Left ventricle myocardium inferior (tissue), 1 donor: ENCODE measurements around the gene EPHB1. TPM values are rescaled to one million over a fixed set of nuclear protein-coding genes. Genes with fewer than 3 reads are reported as not detected.

Source experiments
- DNase-seq: peaks from one replicate; pipeline ENCODE4 v3.0.0-alpha.2; 2020
- H3K27ac ChIP-seq: fragments of 200-600 bp; replicated peaks from 2 replicates; pipeline ENCODE4 v1.8.0; 2021
- H3K27me3 ChIP-seq: fragments of 200-600 bp; 2 replicates; pipeline ENCODE4 v1.8.0; 2021; ENCODE audit warnings: low read depth
- H3K36me3 ChIP-seq: fragments of 200-600 bp; 2 replicates; pipeline ENCODE4 v1.8.0; 2021
- H3K4me1 ChIP-seq: fragments of 200-600 bp; 2 replicates; pipeline ENCODE4 v1.8.0; 2021
- H3K4me3 ChIP-seq: fragments of 200-600 bp; 2 replicates; pipeline ENCODE4 v1.8.0; 2021; ENCODE audit warnings: mild to moderate bottlenecking, moderate library complexity
- H3K9me3 ChIP-seq: fragments of 200-600 bp; replicated peaks from 2 replicates; pipeline ENCODE4 v1.8.0; 2021
- intact Hi-C: fragments of 100-400 bp; cut with micrococcal nuclease; formaldehyde crosslinking; loops from one replicate; pipeline ENCODE4 v1.11.0; 2022
- total RNA-seq: library from RNA; stranded (reverse); fragmentation: NEBNext Ultra II Directional; extraction: Animal tissue kit (Norgen Biotek cat#: 25700); gene quantifications from one replicate; pipeline ENCODE4 v1.2.1, GENCODE V29; 2021
- TF ChIP-seq, protein P1 (sequence below): fragments of 200-600 bp; IDR thresholded peaks from 2 replicates; pipeline ENCODE4 v1.8.0; 2021; ENCODE audit warnings: antibody characterized with exemption, mild to moderate bottlenecking, borderline replicate concordance
- donor health status: DM: no; HTN: yes; CAD: no; lungs with severe emphysema.

Gene EPHB1
- total RNA-seq, 1 donor from 2014 or later, result 1.3 TPM

DNA sequence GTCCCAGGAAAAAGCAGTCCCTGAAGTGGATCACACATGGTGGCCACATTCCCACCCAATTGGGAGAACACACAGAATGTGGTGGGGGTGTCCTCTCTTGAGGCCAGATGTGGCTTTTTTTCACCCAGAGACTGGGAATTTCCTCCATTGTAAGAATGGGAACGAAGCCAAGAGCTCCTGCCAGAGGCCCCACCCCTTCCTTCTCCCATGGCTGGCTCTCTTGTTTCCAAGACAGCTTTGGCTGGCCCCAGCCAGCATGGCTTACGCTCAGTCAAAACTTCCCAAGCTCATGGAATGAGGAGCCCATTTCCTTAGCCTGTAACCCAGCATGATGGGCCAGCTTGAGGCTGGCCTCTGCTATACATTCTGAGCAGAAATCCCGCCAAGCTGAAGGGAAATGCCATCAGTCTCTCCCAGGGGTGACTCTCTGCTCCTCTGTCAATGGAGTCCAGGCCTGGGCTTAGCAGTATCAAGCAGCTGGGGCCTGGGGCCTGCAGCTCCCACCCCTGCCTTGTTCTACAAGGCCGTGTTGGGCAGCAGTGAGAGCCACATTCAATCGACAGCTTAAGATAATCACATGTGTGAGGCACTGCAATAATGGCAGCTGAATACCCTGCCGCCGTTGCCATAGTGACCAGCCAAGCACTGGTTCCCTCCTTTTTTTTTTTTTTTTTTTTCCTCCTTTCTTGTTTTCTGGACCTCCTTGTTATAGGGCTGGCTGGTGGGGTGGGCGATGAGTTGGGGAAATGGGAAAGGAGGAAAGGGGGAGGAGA is 142.4 kb downstream of the EPHB1 start:
- Histone ChIP-seq H3K4me1 (peaks cover 8% of the 10 kb centered on the region), H3K9me3 (no peaks in the 10 kb centered on the region), H3K4me3 (no peak overlapping the region), H3K27ac (no peak overlapping the region), H3K27me3 (no peaks in the 10 kb centered on the region), H3K36me3 (no peaks in the 10 kb centered on the region)
- DNase-seq, result no peak
- TF ChIP-seq, protein P1, sequence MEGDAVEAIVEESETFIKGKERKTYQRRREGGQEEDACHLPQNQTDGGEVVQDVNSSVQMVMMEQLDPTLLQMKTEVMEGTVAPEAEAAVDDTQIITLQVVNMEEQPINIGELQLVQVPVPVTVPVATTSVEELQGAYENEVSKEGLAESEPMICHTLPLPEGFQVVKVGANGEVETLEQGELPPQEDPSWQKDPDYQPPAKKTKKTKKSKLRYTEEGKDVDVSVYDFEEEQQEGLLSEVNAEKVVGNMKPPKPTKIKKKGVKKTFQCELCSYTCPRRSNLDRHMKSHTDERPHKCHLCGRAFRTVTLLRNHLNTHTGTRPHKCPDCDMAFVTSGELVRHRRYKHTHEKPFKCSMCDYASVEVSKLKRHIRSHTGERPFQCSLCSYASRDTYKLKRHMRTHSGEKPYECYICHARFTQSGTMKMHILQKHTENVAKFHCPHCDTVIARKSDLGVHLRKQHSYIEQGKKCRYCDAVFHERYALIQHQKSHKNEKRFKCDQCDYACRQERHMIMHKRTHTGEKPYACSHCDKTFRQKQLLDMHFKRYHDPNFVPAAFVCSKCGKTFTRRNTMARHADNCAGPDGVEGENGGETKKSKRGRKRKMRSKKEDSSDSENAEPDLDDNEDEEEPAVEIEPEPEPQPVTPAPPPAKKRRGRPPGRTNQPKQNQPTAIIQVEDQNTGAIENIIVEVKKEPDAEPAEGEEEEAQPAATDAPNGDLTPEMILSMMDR, result no peak
- intact Hi-C loops, result no loop called here

DNA sequence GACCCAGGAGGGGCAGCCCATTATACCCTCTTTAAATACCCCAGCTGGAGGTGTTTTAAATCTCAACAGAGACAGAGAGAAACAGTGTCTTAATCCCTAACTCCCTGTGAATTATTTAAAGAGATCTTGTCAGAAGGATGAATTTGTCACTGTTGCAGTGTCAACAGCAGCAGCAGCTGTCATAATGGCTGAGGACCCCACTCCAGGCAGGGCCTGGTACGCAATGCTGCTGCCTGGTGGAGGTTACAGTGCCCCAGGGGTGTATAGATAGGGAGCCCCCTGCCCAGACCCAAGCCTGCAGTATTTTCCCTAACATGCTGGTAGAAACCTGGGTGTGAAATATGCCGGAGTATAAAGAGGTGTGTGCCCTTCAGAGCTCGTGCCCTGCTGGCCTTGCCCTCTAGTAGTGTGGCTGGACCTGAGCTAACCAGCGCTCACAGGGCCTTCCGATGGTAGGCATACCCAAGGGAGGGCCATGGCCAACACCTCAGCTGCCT is 143.0 kb downstream of the EPHB1 start:
- Histone ChIP-seq H3K4me3 (no peak overlapping the region), H3K27ac (no peak overlapping the region), H3K4me1 (peaks cover 8% of the 10 kb centered on the region), H3K36me3 (no peaks in the 10 kb centered on the region), H3K9me3 (no peaks in the 10 kb centered on the region), H3K27me3 (no peaks in the 10 kb centered on the region)
- intact Hi-C loops, result no loop called here
- TF ChIP-seq, protein P1, result no peak
- no peak for DNase-seq

DNA sequence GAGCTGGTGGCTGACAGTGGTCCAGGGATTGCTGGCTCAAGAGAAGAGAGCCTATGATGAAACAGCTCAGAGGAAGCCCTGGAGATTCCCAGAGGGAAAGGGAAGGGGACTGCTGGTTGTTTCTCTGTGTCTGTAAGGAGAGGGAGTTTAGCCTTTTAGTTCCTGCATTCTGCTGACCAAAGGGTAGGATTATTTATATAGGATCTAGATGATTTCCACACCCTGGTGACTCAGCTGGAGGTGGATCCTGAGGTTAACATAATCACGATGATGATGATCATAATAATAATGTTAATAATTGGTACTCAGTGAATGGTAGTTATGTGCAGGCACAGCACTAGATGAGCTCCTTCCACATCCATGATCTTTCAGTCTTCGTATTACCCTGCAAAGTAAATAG is 144.9 kb downstream of the EPHB1 start:
- Histone ChIP-seq H3K9me3 (no peaks in the 10 kb centered on the region), H3K4me1 (peaks cover 6% of the 10 kb centered on the region), H3K27me3 (no peaks in the 10 kb centered on the region), H3K4me3 (no peak overlapping the region), H3K36me3 (no peaks in the 10 kb centered on the region), H3K27ac (no peak overlapping the region)
- DNase-seq, result no peak
- TF ChIP-seq, protein P1, result no peak
- intact Hi-C loops, result no loop called here

DNA sequence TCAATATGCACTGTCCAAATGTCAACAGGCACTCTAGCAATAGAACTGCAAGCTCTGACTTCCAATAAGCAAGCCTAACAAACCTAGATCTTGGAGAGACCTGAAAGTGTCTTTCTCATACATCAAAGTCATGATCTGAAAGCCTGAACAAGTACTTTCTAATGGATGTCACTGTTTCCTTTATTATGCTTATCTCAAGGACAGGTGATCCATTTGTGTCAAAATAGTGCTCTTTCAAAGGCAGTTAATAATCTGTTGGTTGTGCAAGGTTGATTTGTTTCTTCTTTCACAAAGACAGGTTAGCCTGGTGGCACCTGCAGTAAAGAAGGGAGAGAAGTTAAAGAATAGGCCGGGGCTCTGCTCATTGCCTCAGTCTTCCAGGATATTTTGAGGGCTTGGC is 146.8 kb downstream of the EPHB1 start:
- no peaks in the 10 kb centered on the region for H3K36me3 ChIP-seq
- no peak overlapping the region for H3K27ac ChIP-seq
- TF ChIP-seq, protein P1, result no peak
- no peak overlapping the region for H3K4me3 ChIP-seq
- intact Hi-C loops, result no loop called here
- no peaks in the 10 kb centered on the region for H3K27me3 ChIP-seq
- no peaks in the 10 kb centered on the region for H3K4me1 ChIP-seq
- H3K9me3 ChIP-seq, result no peaks in the 10 kb centered on the region
- DNase-seq, result no peak

DNA sequence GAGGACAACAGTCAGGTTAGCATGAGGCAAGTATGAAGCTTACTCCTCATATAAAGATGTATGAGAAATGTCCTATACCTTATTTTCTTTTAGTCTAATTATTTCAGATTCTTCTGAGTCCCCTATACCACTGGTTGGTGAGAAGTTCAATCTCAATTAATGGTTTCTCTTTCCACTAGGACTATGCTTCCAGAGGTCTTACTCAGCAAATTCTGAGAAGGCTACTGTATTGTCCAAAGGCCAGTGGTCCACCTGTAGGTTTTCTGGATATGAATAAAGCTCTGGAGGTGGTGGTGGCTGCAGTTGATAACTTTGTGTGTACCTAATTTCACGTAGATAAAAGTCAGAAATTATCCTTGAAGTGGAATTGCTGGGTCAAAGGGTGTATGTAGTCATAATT is 149.4 kb downstream of the EPHB1 start:
- H3K36me3 ChIP-seq, result no peaks in the 10 kb centered on the region
- intact Hi-C loops, result no loop called here
- no peak overlapping the region for H3K27ac ChIP-seq
- TF ChIP-seq, protein P1, result no peak
- H3K9me3 ChIP-seq, result no peaks in the 10 kb centered on the region
- no peaks in the 10 kb centered on the region for H3K27me3 ChIP-seq
- no peak for DNase-seq
- no peak overlapping the region for H3K4me3 ChIP-seq
- H3K4me1 ChIP-seq, result no peaks in the 10 kb centered on the region
